HG03097 (cell line): ENCODE data around the gene STRADA.
A peak's percentile ranks its signal among the peaks of the same experiment; 100 is the strongest.
"Not testable (repeated sequence)": the region's sequence is repeated elsewhere in the genome, so short reads cannot be mapped to it uniquely, and the experiment has no call there.

ENCODE experiments used
- ATAC-seq: cut with Tn5 transposase; IDR thresholded peaks from one replicate; pipeline ENCODE4 v1.9.1; 2021; ENCODE audit not compliant: unreplicated experiment, low FRiP score

Gene STRADA

DNA sequence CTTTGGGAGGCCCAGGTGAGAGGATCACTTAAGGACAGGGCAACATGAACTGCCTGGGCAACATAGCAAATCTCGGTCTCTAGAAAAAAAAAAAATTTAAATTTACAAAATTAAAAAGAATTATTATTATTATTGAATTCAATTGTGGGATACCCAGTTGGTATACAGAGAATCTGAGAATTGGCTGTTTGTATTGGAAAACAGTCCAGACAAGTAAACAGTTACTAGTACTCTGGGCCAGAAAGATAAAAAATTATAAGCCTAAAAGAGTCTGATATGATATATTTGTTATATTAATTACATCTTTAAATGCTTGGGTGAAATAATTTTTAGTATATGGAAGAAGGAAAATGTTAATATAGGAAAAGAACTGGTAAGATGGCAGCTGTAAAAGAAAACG lies 16.8 kb upstream of the STRADA start:
- ATAC-seq: no peak

DNA sequence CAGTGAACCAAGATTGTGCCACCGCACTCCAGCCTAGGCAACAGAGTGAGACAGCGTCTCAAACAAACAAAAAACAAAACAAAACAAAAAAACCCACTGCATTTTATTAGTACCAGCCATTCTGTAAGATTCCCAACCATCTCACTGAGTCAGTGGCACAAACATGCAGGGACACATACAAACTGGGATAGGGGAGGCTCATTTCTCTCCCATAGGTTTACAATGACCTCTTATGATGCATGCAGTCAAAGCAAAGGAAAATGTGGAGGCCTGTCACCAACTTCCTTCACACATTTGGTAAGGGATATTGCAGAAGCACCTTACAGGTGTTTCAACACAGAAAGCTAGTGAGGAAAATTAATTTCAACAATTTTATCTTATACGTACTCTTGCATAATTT lies 12.4 kb upstream of the STRADA start:
- no peak for ATAC-seq

DNA sequence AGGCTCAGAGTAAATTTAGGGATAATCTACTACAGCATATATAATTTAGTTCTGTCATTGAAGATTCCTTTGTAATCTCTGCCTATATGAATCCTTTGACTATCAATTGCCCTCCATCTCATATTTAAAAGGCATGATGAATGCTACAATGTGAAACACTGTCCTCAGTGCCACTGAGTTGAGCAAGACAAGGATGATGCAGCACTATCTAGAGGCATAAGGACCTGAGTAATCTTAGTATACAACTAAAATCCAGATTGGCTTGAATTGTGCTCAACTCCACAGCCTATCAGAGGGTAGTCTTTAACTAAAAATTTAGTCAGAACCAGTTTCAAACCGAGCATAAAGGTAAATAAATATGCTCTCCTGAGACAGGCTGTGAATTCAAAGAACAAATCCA lies 11.6 kb upstream of the STRADA start:
- ATAC-seq: no peak

- ATAC-seq: no peak
These were observed 11.1 kb upstream of the STRADA start for GRCh38 chr17:63752707-63753106.

DNA sequence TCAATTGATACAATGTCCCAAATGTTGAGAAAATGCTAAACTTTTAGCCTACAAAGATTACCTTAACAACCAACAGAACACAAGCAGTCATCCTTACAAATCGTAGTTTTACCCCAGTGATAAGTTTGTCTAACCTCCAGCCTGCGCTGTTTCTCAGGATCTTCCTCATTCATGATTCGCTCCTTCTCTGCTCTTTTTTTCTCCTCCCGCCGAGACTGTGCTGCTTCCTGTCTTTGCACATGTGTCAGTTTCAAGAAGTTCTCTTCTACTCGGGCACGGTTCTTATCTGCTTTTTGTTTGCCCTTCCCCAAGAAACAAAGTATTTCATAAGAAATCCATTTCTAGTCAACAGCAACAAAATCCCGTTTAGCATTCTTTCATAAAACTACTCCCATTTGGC lies 10.2 kb upstream of the STRADA start:
- ATAC-seq: no peak

- peak; percentile 31 for ATAC-seq
These were observed 524 bp downstream of the STRADA start for GRCh38 chr17:63741143-63741407.

GRCh38 chr17:63740464-63741142 lies 996 bp downstream of the STRADA start:
- no peak for ATAC-seq

- ATAC-seq: no peak
These were observed 5.9 kb downstream of the STRADA start for GRCh38 chr17:63735691-63736090.

GRCh38 chr17:63722403-63722802 lies 19.2 kb downstream of the STRADA start:
- no peak for ATAC-seq

DNA sequence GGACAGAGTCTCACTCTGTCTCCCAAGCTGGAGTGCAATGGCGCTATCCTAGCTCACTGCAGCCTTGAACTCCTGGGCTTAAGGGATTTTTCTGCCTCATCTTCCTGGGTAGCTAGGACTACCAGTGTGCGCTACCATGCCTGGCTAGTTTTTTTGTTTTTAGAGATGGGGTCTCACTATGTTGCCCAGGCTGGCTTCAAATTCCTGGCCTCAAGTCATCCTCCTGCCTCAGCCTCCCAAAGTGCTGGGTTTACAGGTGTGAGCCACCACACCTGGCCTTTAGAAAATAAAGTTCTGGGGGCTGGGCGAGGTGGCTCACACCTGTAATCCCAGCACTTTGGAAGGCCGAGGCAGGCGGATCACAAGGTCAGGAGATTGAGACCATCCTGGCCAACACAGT lies 21.4 kb downstream of the STRADA start:
- ATAC-seq: not testable (repeated sequence)

DNA sequence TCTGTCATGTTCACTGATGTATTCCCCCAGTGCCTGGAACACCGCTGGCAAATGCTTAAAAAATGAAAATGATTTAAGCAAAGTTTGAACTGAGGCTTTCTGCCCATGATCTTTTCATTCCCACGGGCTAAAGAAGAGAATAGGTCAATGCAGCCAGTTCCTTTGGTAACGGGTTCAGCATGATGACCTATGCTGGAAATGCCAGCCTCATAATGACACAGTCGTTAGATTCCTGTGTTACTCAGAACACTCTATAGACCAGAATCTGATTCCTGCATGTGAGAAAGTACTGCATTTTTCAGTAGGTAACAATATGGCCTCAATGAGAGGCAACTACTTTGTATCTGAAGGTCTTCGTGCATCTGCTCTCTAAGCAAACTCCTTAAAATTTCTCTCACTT lies 22.6 kb downstream of the STRADA start:
- ATAC-seq: no peak

DNA sequence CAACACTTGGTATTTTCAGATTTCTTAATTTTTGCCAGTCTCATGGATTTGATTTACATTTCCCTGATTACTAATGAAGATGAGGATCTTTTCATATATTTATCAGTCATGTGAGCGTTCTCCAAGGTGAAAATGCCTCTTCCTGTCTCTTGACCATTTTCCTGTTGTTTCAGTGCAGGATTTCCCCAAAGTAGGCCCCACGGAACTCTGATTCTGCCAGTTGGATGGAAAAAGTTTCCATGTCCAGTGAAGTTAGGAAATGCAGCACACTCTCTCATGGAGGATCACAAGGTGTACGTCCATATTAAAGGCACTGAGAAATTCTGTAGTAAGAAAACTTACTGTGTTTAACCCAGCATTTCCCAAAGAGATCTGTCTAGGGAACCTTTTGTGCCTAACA lies 25.2 kb downstream of the STRADA start:
- no peak for ATAC-seq

GRCh38 chr17:63714550-63715277 lies 26.9 kb downstream of the STRADA start:
- no peak for ATAC-seq

DNA sequence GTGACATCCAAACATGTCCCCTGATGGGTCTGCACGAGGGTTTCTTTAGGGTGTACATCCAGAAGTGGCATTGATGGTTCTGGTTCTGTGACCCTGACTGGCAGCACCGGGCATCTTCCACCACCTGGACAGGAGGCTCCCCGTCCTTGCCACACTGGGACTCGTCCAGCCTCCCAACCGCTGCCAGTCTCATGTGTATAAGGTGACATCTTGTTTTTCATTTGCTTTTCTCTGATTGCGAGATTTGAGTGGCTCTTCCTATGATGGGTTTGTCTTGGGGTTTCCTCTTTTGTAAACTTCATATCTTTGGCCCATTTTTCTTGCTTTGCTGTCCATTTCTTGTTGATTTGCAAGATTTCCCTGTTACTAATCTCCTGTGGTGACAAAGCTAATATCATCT lies 32.5 kb downstream of the STRADA start:
- no peak for ATAC-seq

DNA sequence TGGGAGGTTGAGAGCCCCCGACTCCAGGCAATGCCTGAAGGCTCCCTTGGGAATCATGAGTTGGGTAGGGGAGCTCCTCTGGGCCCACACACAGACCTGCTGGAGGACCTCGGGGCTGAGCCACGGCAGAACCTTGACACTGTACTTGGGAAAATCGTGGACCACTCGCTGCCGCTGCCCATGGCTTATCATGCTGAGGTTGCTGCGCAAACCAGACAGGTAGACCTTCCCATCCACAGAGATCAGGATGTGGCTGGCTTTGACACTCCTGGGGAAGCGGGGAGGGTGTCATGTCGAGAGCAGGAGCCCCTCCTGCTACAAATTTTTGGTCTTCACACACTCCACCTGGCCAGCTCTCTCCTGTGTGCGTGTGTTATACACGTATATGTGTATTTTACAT lies 34.4 kb downstream of the STRADA start:
- ATAC-seq: no peak

GRCh38 chr17:63706336-63707082 lies 35.1 kb downstream of the STRADA start:
- no peak for ATAC-seq

DNA sequence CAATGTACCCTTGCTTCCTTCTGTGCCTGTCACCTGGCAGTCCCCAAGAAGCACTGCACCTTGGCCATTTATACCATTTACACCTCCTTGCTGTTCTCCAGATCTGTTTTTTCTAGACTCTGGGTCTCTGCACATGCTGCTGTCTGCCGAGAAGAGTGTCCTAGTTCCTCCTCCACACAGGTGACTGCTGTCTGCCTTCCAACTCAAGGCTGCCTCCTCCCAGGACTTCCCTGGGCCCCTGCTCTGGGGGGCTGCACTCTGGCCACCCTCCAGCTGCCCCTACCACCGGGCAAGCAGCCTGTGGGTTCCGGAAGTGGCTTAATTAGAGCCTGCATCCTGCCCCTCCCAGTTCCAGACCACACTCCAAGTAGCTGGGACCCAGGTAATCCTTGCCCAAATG lies 35.9 kb downstream of the STRADA start:
- ATAC-seq: no peak

- no peak for ATAC-seq
These were observed 36.8 kb downstream of the STRADA start for GRCh38 chr17:63704836-63705235.

GRCh38 chr17:63704259-63704576 lies 37.4 kb downstream of the STRADA start:
- no peak for ATAC-seq

GRCh38 chr17:63703556-63704258 lies 37.9 kb downstream of the STRADA start:
- ATAC-seq: no peak

GRCh38 chr17:63703029-63703428 lies 38.6 kb downstream of the STRADA start:
- ATAC-seq: no peak

GRCh38 chr17:63702721-63703015 lies 38.9 kb downstream of the STRADA start:
- ATAC-seq: no peak
